ENCODE measurements around the gene LRRK1. TPM values are rescaled to one million over a fixed set of nuclear protein-coding genes. Genes with fewer than 3 reads are reported as not detected.

LRRK1 gene
- total and polyA plus RNA-seq, 2 of the 4 experiments (the other 2 are of a cell fraction): 3.0 to 5.8 TPM

DNA sequence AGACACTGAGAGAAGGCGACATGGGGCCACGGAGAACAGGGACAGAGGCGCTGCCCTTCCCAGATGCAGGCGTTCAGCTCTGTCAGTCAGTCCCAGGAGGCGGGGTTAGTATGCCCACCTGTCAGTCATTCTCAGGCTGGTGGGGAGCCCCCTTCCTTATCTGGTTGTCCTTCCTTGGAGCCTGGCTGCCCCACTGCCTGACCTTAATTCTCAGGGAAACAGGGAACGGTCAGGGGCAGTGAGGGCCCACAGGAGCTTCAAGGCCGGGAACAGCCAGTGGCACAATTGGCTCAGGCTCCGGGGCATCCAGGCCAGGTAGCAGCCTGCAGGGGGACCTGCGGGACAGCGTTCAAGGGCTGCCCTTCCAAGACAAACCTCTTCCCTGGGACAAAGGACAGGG, 199.5 kb downstream of the LRRK1 start:
- TF ChIP-seq ELK1 (IDR thresholded peaks at IDR 0.05; ENCODE audit: borderline replicate concordance, low read depth, low read length) (no peak), RAD21 (IDR thresholded peaks at IDR 0.05; ENCODE audit: low read length) (no peak), CHD1 (IDR thresholded peaks at IDR 0.05; ENCODE audit: low read depth, low read length) (no peak)
- no peak for DNase-seq
- H3K56ac ChIP-seq (ENCODE audit: extremely low read depth, insufficient read depth, low read length): no peak overlapping the region
- no peak overlapping the region for H4K5ac ChIP-seq (ENCODE audit: low read depth, low read length)
- H3K14ac ChIP-seq (replicated peaks; ENCODE audit: low read depth, low read length): no peak overlapping the region
- H2BK20ac ChIP-seq (ENCODE audit: low read depth, low read length): no peak overlapping the region
- H4K8ac ChIP-seq (ENCODE audit: low read depth in 2 of 2, low read length in 2 of 2): no peak overlapping the region
- H3K9ac ChIP-seq (ENCODE audit: low read depth, low read length): no peak overlapping the region
- dilution Hi-C loops (cut with HindIII; ENCODE audit: low sequenced_read_pairs, unreplicated experiment) (no loop called here), intact Hi-C loops (cut with micrococcal nuclease) (no loop called here), in situ Hi-C loops (cut with MboI; ENCODE audit: low sequenced_read_pairs) (no loop called here)
- H3K4me3 ChIP-seq (ENCODE audit: insufficient read depth, low read depth, low read length): no peak overlapping the region
- H4K20me1 ChIP-seq (ENCODE audit: insufficient read depth, low read length): no peaks in the 10 kb centered on the region
- no peak overlapping the region for H2BK15ac ChIP-seq (ENCODE audit: low read depth, low read length)
- H3K36me3 ChIP-seq (ENCODE audit: control insufficient read depth, insufficient read depth, low read length): no peaks in the 10 kb centered on the region
- H3K27me3 ChIP-seq (ENCODE audit: control insufficient read depth, insufficient read depth, low read length): no peaks in the 10 kb centered on the region
- H3K9me1 ChIP-seq (ENCODE audit: insufficient read depth, low read length): peaks cover 7% of the 10 kb centered on the region
- ChIA-PET POLR2A (ENCODE audit: unreplicated experiment) (no interaction called here), CTCF (interaction anchor here (0.6 kb wide), 1 partner anchor 83 kb away, joined by 3 read pairs; no protein-coding TSS in a partner anchor)
- no peak overlapping the region for H2AK9ac ChIP-seq (replicated peaks; ENCODE audit: low read depth, low read length, poor library complexity)
- no peak overlapping the region for H2BK120ac ChIP-seq (ENCODE audit: low read depth, low read length)
- H3K9me3 ChIP-seq (ENCODE audit: control insufficient read depth, insufficient read depth, low read length): no peaks in the 10 kb centered on the region
- ATAC-seq (ENCODE audit: low read depth): no peak
- WGBS, 2 experiments (ENCODE audit: extremely low coverage in 2 of 2, insufficient read length in 1 of 2): 90% methylated on average over 4 of the region's 10 CpGs; no CpG with 5 or more reads in 1 of the 2 experiments
- peaks cover 4 to 14% of the 10 kb centered on the region in 2 experiments; a peak in 3 of 4 replicates for H3K79me1 ChIP-seq (ENCODE audit: low read depth in 1 of 2, low read length in 2 of 2)
- H3K23ac ChIP-seq (ENCODE audit: low read depth, low read length): no peak overlapping the region
- H3K4me1 ChIP-seq (ENCODE audit: control insufficient read depth, insufficient read depth, low read length): peaks cover 25% of the 10 kb centered on the region
- no peak overlapping the region for H2BK5ac ChIP-seq (ENCODE audit: low read depth, low read length, poor library complexity, severe bottlenecking)
- 0 out of 2 replicates have a peak overlapping the region, but pooled peaks have one; percentile 15 for H2AK5ac ChIP-seq (ENCODE audit: low read depth, low read length)
- no TSS peak for BruUV-seq (replicated peaks)
- no peak overlapping the region for H3K4me2 ChIP-seq (ENCODE audit: low read depth, low read length)
- H4K91ac ChIP-seq (ENCODE audit: insufficient read depth, low read depth, low read length): peak overlapping the region; percentile 32; the same call in 1 of the 2 replicates
- no peak overlapping the region for H3K4ac ChIP-seq (ENCODE audit: low read depth, low read length)
- no peak overlapping the region for H3K27ac ChIP-seq (ENCODE audit: insufficient read depth, low read length)
- H2AFZ ChIP-seq (replicated peaks; ENCODE audit: low read length, poor library complexity): no peak overlapping the region
- no peak overlapping the region for H3K18ac ChIP-seq (ENCODE audit: low read depth, low read length)
